HG03039 (cell line): ENCODE results near the gene TMCC2.
"Not testable (repeated sequence)": the region's sequence is repeated elsewhere in the genome, so short reads cannot be mapped to it uniquely, and the experiment has no call there.

Experiments
- ATAC-seq: cut with Tn5 transposase; IDR thresholded peaks from one replicate; pipeline ENCODE4 v1.9.1; 2021; ENCODE audit warnings: mild to moderate bottlenecking, moderate library complexity; ENCODE audit not compliant: unreplicated experiment

TMCC2 gene

DNA sequence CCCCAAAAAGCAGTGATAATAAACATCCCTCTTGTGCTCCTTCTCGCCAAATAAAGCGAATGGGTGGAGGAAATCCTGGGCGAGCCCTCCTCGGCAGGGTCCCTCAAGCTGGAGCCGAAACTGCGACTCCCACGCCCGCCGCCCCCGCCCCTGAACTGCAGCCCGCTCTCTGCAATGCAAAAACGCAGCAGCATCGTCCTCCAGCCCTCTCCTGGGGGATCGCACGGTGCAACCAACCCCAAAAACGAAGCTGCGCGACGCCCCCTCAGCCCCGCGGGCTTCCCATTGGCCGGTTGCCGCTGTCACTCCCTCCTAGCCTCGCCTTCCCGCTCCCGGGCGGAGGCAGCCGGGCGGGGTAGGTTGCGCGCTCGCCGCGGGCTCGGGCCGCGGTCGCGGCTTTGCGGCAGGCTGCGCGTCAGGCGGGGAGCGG lies at the start of gene TMCC2:
Gene TMCC2 (plus strand): TSS at position 363 of the 430 bp plus-strand sequence. CDS start 619 bp downstream, outside the sequence.
- ATAC-seq, result peak; percentile 61

- no peak for ATAC-seq
These were observed 47.9 kb upstream of the TMCC2 start for GRCh38 chr1:205179842-205180241.

DNA sequence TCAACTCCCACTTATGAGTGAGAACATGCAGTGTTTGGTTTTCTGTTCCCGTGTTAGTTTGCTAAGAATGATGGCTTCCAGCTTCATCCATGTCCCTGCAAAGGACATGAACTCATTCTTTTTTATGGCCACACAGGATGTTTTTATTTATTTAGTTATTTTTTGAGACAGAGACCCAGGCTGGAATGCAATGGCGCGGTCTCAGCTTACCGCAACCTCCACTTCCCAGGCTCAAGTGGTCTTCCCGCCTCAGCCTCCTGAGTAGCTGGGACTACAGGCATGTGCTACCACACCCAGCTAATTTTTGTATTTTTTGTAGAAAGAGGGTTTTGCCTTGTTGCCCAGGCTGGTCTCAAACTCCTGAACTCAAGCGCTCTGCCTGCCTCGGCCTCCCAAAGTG lies 47.4 kb upstream of the TMCC2 start:
- not testable (repeated sequence) for ATAC-seq

DNA sequence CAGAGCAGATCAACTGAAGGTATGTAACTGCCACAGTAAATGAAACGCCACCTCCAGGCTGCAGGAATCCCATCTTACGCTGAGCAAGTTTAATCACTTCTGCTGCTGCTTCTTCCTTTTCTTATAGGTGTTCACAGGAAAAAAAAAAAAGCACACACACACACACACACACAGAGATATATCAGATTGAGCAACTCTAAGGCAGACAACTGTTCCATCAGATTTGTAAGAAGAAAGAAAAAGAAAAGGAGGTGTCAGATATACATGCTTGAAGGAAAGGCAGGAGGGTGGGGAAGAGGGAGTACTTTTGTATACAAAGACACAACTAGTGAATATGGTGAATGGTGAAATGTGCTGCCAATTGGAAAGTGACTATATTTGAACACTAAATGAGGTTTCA lies 44.8 kb upstream of the TMCC2 start:
- no peak for ATAC-seq

- ATAC-seq, result no peak
These were observed 43.9 kb upstream of the TMCC2 start for GRCh38 chr1:205183676-205184335.

- no peak for ATAC-seq
These were observed 41.6 kb upstream of the TMCC2 start for GRCh38 chr1:205186191-205186590.

GRCh38 chr1:205187420-205187819 lies 40.3 kb upstream of the TMCC2 start:
- no peak for ATAC-seq

- ATAC-seq, result no peak
These were observed 39.6 kb upstream of the TMCC2 start for GRCh38 chr1:205188098-205188497.

DNA sequence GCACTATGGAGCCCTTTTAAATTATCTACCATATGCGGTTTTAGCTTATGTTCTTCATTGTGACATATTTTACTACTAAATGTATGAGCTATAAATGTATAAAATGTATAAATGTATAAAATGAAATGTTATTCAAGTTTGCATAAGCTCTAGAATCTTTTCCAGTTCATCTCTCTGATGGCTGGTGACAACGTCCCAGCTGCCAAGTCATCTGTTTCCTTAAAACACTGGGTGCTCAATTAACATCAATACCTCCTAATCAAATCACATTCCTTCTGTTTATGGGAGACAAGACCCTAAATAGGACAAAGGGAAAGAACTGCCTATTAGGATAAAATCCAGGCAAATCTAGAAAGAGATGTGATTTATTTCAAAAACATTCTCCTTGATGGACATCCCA lies 39.1 kb upstream of the TMCC2 start:
- ATAC-seq, result no peak

GRCh38 chr1:205189131-205189530 lies 38.6 kb upstream of the TMCC2 start:
- ATAC-seq, result no peak

DNA sequence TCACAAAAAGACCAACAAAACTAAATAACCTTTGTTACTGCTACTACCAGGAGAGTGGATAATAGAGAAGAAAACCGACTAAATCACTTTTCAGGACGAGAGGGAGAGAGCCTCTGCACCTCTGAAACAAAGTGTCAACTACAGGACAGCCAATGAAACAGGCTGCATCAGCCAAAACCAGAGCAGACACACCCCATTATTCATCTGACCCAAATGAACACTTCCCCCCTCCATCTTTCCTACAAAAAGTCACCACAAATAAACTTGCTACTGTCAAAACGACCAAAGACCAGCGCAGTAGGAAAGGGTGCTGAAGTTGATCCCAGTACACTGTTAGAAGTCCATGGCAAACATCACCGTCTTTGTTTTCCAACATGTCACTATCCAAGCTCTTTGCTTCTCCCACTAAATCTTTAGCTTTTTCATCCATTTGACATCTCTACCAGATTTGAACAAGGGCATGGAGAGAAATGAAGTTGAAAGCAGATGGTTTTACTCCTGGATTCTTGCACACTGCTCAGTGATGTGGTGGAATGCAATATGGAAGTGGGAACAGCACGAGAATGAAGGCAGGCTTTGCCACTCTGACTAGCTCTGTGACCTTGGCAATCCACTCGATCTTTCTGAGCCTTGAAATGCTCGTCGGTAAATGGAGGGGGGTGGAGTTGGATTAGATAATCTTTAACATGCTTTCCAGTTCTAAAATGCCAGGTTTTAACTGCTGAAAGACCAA lies 36.7 kb upstream of the TMCC2 start:
- ATAC-seq, result no peak

GRCh38 chr1:205191622-205192021 lies 36.1 kb upstream of the TMCC2 start:
- no peak for ATAC-seq

- no peak for ATAC-seq
These were observed 35.5 kb upstream of the TMCC2 start for GRCh38 chr1:205192287-205192686.

DNA sequence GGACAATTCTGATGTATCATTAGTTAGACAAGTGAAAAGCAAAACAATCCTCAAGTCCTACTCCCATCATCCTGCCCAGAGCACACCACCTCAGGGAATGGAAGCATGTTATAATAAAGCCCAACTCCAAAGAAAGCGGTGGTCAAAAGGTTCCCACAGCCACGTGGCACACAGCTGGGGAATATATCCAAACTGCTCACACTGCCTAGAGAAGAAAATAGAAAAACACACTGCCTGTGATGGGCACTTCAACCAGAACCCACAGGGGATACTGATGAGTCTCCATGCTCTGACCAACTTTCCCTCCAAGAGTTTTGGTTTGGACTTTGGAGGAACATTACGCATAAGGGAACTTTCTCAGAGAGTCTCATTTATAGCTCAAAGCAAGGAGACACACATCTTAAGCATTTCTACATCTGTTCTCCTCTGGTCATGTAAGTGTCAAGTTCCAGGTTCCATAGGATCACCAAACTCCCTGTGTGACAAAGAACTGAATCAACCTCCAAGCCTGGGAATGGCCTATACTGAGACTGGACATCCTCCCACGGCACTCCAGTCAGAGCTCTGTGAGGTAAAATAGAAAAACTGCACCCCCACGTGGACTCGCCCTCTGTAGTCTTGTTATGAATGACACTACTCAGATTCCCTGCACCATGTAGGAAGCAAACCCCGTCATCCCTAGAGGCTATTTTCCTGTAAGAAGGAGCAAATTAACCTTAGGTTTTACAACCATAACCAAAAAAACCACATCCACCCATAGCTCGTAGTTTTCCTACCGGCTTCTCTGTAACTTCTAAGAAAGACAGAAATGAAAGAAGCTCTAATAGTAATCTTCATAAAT lies 28.4 kb upstream of the TMCC2 start:
- ATAC-seq, result no peak

GRCh38 chr1:205199931-205200299 lies 27.8 kb upstream of the TMCC2 start:
- ATAC-seq, result no peak

- ATAC-seq, result no peak
These were observed 23.2 kb upstream of the TMCC2 start for GRCh38 chr1:205204552-205204951.

DNA sequence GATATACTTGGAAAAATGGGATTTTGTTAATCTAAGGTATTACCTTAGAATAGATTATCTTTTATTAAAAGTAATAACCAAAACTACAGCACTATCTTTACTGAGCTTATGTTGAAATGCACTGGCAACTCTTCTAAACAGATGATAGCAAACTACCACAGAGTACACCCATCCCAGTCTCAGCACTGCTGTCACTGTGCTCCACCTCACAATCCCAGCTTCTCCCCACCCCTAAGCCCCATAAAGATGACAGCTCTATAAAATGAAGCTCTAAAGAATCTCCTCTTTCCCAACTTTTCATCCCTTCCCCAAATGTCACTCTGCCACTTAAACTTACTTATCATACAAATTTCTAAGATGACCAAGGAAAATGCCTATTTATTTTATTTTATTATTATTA lies 22.7 kb upstream of the TMCC2 start:
- ATAC-seq, result no peak

- no peak for ATAC-seq
These were observed 18.9 kb upstream of the TMCC2 start for GRCh38 chr1:205208811-205209210.

DNA sequence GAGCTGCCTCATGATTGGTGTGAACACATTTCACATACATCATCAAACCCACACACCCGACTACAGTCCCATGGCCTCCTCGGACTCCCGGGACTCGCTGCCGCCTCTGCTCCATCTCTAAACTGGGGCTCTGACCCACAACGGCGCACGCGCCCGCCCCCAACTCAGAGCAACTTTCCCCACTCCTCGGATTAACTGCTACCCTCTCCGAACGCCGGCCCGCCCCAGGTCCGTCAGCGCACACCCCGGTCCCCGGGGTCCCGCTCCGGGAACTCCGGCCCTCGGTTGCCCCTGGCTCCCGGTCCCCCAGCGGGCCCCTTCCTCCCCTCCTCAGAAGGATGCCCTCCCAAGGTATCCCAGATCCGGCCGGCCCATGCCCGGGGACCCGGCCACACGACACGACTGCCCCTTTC lies 17.0 kb upstream of the TMCC2 start:
- ATAC-seq, result no peak

- peak; percentile 85 for ATAC-seq
These were observed 16.4 kb upstream of the TMCC2 start, which contains the start of gene DSTYK for GRCh38 chr1:205211169-205211838. Gene DSTYK, minus strand, starts transcription at chr1:205211702. Its CDS starts 167 bp downstream, at chr1:205211535.
